HG02884 (cell line): ENCODE measurements around the gene NCOA1.
"Not testable (repeated sequence)": the region's sequence is repeated elsewhere in the genome, so short reads cannot be mapped to it uniquely, and the experiment has no call there.

Experiments used
- ATAC-seq: cut with Tn5 transposase; IDR thresholded peaks from one replicate; pipeline ENCODE4 v1.9.1; 2021; ENCODE audit warnings: mild to moderate bottlenecking, moderate library complexity; ENCODE audit not compliant: unreplicated experiment

Gene NCOA1

GRCh38 chr2:24473626-24474025 lies 17.4 kb upstream of the NCOA1 start:
- ATAC-seq: no peak

GRCh38 chr2:24474053-24474452 lies 17.0 kb upstream of the NCOA1 start:
- ATAC-seq: no peak

GRCh38 chr2:24477229-24477628 lies 13.8 kb upstream of the NCOA1 start:
- no peak for ATAC-seq

GRCh38 chr2:24478243-24478642 lies 12.8 kb upstream of the NCOA1 start:
- ATAC-seq: no peak

- no peak for ATAC-seq
Measured at GRCh38 chr2:24480245-24480644, 10.8 kb upstream of the NCOA1 start.

- ATAC-seq: no peak
Measured at GRCh38 chr2:24482251-24482971, 8.6 kb upstream of the NCOA1 start.

GRCh38 chr2:24482972-24483300 lies 8.1 kb upstream of the NCOA1 start:
- ATAC-seq: no peak

GRCh38 chr2:24484677-24485076 lies 6.4 kb upstream of the NCOA1 start:
- not testable (repeated sequence) for ATAC-seq

- no peak for ATAC-seq
Measured at GRCh38 chr2:24485197-24485596, 5.9 kb upstream of the NCOA1 start.

GRCh38 chr2:24486636-24487205 lies 4.3 kb upstream of the NCOA1 start:
- ATAC-seq: no peak

GRCh38 chr2:24489465-24490180 lies 1.4 kb upstream of the NCOA1 start:
- no peak for ATAC-seq

GRCh38 chr2:24490181-24490689 lies 819 bp upstream of the NCOA1 start:
- ATAC-seq: no peak

- ATAC-seq: peak; percentile 28
Measured at GRCh38 chr2:24491542-24492420, 727 bp downstream of the NCOA1 start.

- no peak for ATAC-seq
Measured at GRCh38 chr2:24492421-24493279, 1.6 kb downstream of the NCOA1 start.

GRCh38 chr2:24493713-24494112 lies 2.7 kb downstream of the NCOA1 start:
- ATAC-seq: no peak

- no peak for ATAC-seq
Measured at GRCh38 chr2:24494410-24494809, 3.4 kb downstream of the NCOA1 start.

- no peak for ATAC-seq
Measured at GRCh38 chr2:24495451-24495850, 4.4 kb downstream of the NCOA1 start.

- ATAC-seq: no peak
Measured at GRCh38 chr2:24496959-24497358, 5.9 kb downstream of the NCOA1 start.

- ATAC-seq: no peak
Measured at GRCh38 chr2:24497685-24498084, 6.6 kb downstream of the NCOA1 start.

- ATAC-seq: no peak
Measured at GRCh38 chr2:24498121-24498520, 7.1 kb downstream of the NCOA1 start.
